H1 (cell line): ENCODE results near the gene RPUSD4. TPM values are rescaled to one million over a fixed set of nuclear protein-coding genes. Genes with fewer than 3 reads are reported as not detected.

Source experiments
- CHD7 ChIP-seq: fragments of 300-600 bp; sonication (generic); IDR thresholded peaks from 2 replicates; pipeline ENCODE4 v1.7.1; 2012; ENCODE audit warnings: low read length, moderate library complexity, mild to moderate bottlenecking, inconsistent platforms; ENCODE audit not compliant: insufficient replicate concordance
- GABPA ChIP-seq: IDR thresholded peaks from 2 replicates; pipeline ENCODE4 v1.6.1; 2011; ENCODE audit warnings: mild to moderate bottlenecking, low read length, moderate library complexity, borderline replicate concordance; ENCODE audit not compliant: insufficient read depth
- JUN ChIP-seq: IDR thresholded peaks from 2 replicates; pipeline ENCODE4 v1.6.1; 2011; ENCODE audit warnings: low read depth, mild to moderate bottlenecking, improper control_type of control experiment, low read length
- JUND ChIP-seq: IDR thresholded peaks from 2 replicates; pipeline ENCODE4 v1.6.1; 2011; ENCODE audit warnings: mild to moderate bottlenecking, improper control_type of control experiment, low read length
- KDM1A ChIP-seq: fragments of 200-600, 300-600 bp; sonication (generic); IDR thresholded peaks from 2 replicates; pipeline ENCODE4 v1.7.1; 2016; ENCODE audit warnings: mild to moderate bottlenecking, low read length, borderline replicate concordance
- NANOG ChIP-seq: IDR thresholded peaks from 2 replicates; pipeline ENCODE4 v1.6.1; 2011; ENCODE audit warnings: low read length, low read depth, mild to moderate bottlenecking, inconsistent platforms; ENCODE audit not compliant: insufficient read depth, poor library complexity, severe bottlenecking
- SIRT6 ChIP-seq: IDR thresholded peaks from one replicate; pipeline ENCODE4 v1.7.1; 2012; ENCODE audit warnings: low read length, inconsistent platforms
- SRF ChIP-seq: IDR thresholded peaks from 2 replicates; pipeline ENCODE4 v1.6.1; 2011; ENCODE audit warnings: mild to moderate bottlenecking, low read depth, low read length, moderate library complexity
- polyA plus RNA-seq, 7 experiments: library from polyadenylated mRNA; depleted of rRNA in 3 of 7; stranded (reverse) in 5 of 7; unstranded in 2 of 7; fragments of >200 nt in 5 of 7; fragments of 200-250 nt in 2 of 7; gene quantifications; 1 replicate in 5 of 7; 2 replicates in 1 of 7; 4 replicates in 1 of 7; pipeline versions ENCODE4 v1.2.1 to v1.2.3, GENCODE V29; 2011 to 2013; ENCODE audit warnings: missing spikeins in 2 of 7, mixed read lengths in 2 of 7
- total RNA-seq: library from RNA; stranded (reverse); fragmentation: NEBNext Ultra II Directional; extraction: Animal tissue kit (Norgen Biotek cat#: 25700); gene quantifications from 2 replicates; pipeline ENCODE4 v1.2.1, GENCODE V29; 2021

The RPUSD4 gene
- total and polyA plus RNA-seq, 2 of the 8 experiments (the other 6 are each of a cell fraction or from before 2014, with no cell fraction given): 36.1 to 50.7 TPM

- no peak for TF ChIP-seq CHD7
- TF ChIP-seq JUND: no peak
- TF ChIP-seq NANOG: no peak
- no peak for TF ChIP-seq KDM1A
- TF ChIP-seq JUN: no peak
- no peak for TF ChIP-seq SRF
- no peak for TF ChIP-seq GABPA
- no peak for TF ChIP-seq SIRT6
These were observed 21.2 kb upstream of the RPUSD4 start (continued) for GRCh38 chr11:126232683-126233082.
